ENCODE data around the gene RASGRF1.
A peak's percentile ranks its signal among the peaks of the same experiment; 100 is the strongest.

The RASGRF1 gene

DNA sequence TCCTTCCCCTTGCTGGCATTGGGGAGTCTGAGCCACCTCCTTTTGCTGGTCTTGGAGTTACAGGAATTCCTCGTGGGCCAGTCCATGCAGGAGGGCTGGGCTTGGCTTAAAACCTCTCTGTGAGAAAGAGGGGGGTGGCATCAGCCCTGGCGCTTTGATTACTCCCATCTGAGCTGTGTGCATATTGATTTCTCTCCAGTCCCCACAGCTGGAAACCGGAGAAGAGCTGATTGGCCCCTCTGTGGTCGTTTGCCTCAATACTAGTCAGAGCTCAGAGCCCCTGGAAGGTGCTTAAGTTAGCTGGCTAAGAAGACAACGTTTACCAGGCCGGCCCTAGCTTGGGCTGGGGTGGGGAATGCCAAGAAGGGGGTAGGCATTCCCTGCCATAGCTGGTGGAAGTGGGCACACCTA, 4.0 kb upstream of the RASGRF1 start:
- no peak for DNase-seq (ENCODE audit: low read depth, low spot score)

DNA sequence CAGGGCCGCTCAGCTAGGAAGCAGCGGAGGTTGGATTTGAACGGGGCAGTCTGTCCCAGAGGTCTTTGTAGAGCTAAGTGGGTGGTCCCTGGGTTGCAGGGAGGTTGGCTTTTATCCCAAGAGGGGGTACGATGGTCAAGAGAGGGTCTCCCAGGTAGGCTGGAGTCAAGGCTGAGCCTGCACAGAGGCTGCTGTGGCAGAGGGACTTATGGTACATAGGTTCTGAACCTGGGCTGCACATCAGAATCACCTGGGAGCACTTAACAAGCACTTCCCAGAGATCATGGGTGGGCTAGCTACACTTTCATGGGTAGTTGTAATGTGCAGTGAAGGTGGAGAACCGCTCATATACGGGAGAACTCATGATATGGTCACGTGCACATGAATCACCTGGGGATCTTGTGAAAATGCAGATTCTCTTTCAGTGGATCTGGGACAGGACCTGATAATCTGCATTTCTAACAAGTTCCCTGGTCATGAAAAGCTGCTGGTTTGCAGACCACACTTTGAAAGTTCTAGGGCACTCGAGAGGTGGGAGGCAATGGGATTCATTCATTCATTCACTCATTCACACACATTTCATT, 2.9 kb upstream of the RASGRF1 start:
- no peak for DNase-seq (ENCODE audit: low read depth, low spot score)

DNA sequence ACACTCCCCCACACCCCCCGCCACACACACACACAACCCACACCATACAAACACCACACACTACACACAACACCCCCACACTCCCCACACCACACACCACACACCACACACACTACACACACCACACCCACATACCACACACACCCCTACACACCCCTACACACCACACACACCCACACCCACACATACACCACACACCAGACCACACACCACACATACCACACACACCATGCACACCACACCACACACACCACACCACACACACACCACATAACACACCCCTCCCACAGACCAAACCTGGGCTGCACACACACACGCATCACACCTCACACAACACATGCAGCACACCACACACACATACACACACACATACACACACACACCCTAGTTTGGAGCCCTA, 1.8 kb upstream of the RASGRF1 start:
- no peak for DNase-seq (ENCODE audit: low read depth, low spot score)

DNA sequence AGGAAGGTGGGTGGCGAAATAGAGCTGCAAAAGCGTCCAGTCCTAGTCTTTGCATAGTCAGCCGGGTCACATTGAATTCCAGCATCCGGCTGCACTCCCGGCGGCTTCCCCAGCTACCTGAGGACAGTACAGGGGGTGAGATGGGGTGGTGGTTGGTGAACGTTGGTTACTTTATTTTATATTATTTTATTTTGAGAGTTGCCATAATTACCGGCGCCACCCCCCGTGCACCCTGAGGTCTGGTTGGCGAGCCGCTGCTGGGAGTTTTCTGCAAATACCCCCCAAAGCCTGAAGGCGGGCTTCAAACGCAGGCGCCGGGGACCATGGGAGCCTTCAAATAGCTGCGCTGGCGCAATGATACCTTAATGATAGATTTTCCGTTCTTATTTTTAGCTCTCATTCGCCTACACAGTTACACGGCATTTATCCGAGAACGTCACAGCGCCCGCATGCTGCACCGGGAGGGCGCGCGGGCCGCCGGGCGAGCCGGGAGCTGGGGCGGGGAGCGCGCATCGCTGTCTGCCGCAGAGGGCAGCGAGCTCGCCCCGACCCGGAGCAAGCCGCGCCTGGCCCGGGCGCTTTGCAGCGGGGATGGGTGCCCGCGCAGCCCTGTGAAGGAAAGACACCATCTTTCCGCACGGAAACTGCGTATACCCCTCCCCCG, 756 bp upstream of the RASGRF1 start:
- DNase-seq (ENCODE audit: low read depth, low spot score): peak; percentile 31

DNA sequence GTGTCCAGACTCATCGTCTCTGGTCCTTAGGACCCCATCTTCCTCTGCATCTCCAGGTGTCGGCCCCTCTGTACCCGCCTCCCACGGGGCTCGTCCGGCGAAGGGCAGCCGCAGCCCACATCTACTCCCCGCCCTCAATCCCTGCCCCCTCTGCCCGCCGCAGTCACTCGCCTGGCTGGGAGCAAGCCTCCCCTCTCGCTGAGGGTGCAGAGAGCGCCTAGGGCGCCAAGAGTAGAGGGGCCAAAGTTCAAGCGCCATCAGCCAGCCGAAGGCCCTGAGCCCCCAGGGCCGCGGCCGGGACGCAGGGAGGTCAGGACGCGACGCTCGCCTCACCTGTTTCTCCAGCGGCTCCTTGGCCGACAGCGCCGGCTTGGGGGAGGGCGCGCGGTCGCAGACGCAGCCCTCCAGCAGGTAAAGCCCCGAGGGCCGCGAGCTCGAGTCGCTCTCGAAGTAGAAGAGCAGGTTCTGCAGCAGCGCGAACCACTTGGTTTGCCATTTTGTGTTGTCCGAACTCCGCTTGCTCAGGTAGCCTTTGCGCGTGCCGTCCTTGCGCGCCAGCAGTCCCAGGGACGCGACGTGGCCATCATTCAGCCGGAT, 592 bp downstream of the RASGRF1 start:
- no peak for DNase-seq (ENCODE audit: low read depth, low spot score)

DNA sequence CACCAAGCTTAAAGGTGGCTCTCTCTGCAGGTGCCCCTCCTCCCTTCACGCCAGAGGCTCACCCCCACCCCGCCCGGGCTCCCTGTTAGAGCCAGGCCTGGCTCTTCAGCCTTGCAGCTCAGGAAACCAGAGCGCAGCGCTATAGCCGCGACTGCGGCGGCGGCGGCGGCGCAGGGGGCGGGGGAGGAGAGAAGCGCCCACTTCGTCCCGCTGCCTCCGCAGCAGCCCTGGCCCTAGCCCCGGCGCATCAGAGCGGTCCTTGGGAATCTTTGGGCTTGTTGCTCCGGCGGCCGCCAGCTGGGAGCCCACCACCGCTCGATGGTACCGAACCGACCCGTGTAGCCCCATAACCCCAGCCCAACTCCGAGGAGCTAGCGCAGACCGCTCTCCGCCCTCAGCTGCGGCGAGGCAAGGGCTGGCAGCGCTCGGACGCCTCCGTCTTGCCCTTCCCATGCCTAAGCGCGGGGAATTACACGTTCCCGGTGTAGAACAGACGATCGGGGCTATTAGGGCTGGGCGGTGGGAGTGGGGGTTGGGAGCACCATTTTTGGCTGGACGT, 1.2 kb downstream of the RASGRF1 start:
- peak; percentile 8 for DNase-seq (ENCODE audit: low read depth, low spot score)

DNA sequence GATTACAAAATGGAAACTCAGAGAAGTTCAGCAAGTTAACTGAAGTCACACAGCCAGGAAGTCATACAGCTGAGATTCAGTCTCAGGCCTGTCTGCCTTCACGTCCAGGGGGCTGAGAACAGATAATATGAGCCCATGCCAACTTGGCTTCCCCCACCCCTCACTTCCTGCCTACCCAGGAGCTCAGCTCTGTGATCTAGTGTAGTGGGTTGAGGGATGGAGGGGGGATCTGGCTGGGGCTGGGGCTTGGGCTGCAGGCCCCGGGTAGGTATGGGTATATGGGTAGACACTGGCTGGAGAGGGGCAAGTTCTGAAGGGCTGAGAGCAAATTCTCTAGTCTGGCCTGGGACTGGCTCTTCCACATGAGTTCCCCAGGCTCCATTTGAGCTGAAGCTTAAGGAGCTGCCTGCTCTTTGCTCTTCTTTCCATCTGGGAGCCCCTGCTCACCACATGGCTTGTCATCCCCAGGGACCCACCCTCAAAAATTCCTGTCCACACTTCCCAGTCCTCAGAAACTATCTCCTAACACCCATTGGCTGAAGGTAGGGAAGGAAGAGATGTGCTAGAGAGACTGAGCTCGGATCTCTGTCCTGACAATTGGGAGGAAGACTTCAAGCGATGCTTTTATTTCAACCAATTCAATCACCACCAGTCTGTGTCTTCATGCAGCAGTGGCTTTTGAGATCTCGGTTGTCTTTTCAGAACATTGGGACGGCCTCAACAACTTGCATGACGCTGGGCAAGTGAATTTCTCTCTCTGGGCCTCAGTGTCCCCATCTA, 2.0 kb downstream of the RASGRF1 start:
- no peak for DNase-seq (ENCODE audit: low read depth, low spot score)

DNA sequence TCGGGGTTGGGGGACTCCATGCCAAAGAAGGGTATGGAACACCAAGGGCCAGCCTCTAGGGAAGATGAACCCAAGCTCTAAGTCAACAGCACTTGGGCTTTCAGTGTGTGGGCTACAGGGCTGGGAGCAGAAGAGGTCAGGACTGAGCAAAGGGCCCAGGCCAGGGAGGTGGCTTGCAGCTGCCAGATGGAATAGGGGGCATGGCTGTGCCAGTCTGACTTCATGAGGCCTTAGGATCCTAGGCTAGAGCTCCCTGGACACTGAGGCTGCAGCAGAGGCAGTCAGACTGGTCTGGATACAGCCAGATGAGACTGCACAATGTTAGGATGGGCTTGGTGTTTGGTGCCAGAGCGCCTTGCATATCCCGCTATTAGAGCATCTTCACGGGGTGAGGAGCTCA, 3.8 kb downstream of the RASGRF1 start:
- no peak for DNase-seq (ENCODE audit: low read depth, low spot score)

DNA sequence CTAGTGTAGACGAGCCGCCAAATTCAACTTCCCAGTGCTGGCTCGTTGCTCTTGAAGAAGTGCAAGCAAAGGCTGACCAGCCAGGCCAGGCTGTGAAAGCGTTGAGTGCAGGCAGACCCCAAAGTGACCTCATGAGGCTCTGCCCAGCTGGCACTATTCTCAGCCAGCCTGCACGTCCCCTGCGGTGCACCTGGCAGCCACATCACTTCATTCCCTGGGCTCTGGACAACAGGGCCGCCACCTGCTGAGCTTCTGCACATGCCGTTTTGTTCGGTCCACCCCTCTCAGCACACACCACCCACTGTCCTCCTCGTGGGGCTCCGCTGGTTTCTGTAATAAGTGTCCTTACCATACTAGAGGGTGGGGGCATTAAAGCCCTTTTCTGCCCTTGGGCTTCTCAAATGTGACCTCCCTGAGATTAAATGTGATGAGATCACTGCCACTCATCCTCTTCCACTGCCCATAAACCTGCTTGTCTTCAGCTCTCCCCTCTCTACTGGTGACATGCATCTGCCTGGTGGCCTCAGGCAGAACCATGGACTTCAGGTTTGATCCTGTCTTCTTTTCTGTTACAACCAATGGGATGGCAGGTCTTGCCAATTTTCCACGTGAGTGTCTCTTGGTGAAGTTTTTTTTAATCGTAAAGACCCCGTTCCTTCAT, 6.1 kb downstream of the RASGRF1 start:
- DNase-seq (ENCODE audit: low read depth, low spot score): no peak

DNA sequence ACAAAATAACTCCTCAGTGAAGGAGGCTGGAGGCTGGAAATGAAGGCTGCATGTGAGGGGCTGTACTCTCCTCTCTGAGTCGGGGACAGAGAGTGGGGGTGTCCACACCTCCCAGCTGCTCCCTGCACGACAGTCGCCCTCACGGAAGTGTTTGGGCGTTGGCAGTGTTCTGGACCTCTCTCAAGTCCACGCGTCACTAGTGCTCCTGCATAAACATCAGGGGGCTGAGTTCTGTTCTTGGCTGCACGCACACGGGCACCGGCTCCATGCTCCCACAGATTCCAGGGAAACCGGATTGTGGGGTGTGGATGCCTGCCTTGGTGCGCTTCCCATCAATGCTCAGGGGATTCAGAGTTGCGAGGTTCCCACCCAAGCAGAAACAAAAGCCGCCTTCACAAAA, 7.4 kb downstream of the RASGRF1 start:
- DNase-seq (ENCODE audit: low read depth, low spot score): no peak

DNA sequence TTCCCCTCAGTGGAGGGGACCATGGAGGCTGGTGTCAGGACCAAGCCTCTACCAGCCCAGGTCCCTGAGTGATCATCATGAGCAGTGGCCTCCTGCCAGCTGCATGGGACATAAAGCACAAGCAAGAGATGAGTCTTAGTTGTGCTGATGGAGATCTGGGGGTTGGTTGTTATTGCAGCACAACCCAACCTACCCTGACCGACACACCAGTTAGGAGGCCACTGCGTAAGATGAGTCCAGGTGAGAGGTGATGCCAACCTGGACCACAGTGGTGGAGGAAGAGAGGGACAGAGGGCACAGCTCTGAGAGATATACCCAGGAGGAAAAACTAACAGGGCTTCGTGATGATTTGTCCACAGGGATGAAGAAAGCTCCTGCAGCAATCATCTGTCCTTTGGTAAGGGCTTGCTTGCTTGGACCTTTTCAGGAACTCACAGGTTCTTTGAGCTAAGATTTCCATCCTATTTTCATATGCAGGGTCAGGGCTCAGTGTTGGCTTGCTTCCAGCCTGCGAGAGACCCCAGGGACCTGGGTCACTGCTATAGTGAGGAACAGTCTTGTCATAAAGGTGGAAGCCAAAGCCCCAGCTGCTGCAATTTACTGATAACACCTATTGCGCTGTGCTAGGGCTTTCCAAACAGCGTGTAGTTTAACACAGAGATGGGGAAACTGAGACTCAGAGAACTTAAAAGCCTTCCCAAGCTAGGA, 8.1 kb downstream of the RASGRF1 start:
- DNase-seq (ENCODE audit: low read depth, low spot score): no peak

DNA sequence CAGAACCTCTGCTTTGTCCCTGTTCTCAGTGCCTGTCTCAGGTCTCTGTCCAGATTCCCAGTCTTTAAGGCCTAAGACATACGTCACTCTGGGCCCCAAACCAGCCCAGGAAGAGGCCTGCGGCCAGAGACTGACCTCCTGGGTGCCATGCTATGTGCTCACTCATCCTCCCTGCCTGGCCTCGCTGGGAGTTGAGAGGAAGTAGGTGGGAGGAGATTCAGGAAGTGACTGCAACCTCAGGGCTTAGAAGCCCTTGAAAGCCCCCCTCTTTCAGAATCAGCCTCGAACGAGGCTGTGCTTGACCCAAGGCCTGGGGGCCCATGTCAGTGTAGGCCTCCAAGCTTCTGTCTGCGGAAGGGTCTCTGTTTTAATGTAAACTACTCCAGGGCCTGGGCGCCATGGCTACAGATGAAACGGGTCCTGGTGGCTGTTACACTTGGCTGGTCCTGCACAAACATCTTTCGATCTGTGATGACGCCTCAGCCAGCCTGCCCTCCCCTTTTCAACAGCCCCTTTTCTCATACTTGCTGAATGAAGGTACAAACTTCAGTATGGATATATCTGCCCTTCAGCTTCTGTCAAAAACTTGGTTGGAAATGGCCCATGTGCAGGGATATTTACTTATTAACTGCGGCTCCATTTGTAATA, 11.7 kb downstream of the RASGRF1 start:
- no peak for DNase-seq (ENCODE audit: low read depth, low spot score)

DNA sequence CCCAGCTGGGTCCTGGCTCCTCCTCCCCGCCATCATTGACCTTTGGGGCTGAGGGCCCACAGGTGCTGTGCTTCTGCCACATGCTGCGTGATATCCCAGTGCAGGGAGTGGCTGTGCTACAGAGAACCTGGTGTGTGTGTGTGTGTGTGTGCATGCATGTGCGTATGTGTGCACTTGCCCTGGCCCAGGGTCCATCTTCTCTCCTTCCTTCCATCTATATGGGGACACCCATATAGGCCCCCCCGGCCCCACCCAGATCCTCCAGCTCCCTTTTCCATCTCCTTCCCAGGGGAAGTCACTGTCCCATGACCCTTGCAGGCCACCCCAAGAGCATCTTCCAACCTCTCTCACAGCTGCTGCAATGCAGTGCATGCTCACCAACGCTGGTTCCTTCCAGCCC, 12.6 kb downstream of the RASGRF1 start:
- no peak for DNase-seq (ENCODE audit: low read depth, low spot score)

DNA sequence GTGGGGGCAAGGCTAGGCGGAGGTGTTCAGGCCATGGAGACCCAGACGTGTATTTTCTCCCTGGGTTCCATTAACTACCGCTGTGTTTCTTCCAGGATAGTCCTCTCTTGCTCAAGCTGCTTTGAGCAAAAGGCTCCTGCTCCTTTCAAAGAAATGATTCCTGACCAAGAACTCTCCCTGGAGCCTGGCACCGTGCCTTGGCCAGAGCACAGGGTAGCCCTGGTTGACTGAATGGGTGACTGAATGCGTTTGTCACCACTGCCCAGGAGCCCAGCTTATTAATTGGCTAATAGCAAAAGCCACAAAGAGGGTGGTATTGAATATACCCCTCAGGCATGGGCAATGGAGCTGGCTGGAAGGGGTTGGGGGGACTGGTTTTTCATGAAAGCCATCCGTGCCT, 13.9 kb downstream of the RASGRF1 start:
- no peak for DNase-seq (ENCODE audit: low read depth, low spot score)

DNA sequence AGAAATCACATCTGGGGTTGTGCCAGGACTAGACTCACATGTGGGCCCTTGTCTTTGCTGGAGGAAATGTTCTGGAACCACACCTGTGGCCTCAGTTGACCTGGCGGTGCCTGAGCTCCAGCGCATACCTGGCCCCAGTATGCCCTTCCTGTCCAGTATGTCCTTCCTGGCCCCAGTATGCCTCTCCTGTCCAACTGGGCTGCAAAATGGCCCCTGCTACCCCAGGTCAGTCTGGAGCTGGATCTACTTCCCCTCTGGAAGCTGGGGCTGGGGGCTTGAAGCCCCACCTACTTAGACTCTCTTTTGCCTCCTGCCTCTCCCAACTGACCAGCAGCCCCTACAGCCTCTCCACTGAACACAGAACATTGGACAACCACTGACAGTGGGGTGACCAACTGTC, 15.3 kb downstream of the RASGRF1 start:
- DNase-seq (ENCODE audit: low read depth, low spot score): no peak

DNA sequence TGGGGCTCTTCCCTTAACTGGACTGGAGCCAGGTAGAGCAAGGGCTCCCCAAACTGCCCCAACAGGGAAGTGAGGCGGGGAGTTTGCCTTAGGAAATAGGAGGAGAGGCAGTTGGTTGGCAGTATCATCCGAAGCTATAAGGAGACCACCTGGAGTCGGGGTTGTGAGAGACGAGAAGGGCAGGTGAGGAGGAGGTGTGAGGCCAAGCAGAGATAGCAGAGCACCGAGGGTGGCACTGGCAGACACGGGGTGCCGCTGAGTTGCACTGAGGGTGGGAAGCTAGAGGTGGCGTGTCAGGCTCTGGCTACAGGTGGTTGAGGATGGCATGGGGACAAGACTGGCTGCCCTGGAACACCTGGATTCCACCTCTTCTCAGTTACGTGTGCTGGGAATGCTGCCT, 17.2 kb downstream of the RASGRF1 start:
- DNase-seq (ENCODE audit: low read depth, low spot score): no peak

DNA sequence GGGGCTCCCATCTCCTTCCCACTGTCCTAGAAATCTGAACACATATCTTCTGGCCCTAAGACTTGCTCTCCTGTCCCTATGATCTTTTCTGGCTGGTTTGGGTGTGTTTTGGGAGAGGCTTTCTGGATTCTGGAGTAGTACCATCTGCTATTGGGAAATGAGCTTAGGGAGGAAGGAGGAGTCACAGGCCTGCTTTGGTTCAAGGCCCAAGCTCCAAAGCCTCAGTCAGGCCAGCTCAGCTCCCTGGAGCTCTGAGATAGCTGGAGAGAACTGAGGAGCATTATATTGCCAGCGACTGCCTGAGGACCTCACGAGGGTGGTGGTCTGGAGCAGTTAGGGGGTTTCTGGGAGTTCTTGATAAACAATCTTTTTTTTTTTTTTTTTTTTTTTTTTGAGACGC, 18.7 kb downstream of the RASGRF1 start:
- DNase-seq (ENCODE audit: low read depth, low spot score): no peak

DNA sequence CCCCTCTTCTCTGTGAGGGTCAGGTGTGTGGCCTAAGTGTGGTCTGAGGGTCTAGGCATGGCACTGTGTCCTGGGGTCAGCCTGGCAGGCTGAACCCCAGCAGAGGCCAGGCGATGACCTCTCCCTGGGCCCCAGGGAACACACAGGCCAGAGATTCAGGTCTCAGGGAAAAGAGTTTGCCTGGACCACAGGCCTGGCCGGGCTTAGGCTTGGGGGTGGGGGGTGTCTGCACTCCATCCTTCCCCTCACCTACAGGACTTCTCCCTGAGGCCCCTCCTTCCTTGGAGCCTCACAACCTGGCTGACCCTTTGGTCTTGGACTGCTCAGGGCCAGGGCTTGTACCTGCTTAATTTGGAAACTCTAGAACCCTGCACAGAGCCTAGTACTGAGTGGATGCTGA, 21.8 kb downstream of the RASGRF1 start:
- DNase-seq (ENCODE audit: low read depth, low spot score): no peak

DNA sequence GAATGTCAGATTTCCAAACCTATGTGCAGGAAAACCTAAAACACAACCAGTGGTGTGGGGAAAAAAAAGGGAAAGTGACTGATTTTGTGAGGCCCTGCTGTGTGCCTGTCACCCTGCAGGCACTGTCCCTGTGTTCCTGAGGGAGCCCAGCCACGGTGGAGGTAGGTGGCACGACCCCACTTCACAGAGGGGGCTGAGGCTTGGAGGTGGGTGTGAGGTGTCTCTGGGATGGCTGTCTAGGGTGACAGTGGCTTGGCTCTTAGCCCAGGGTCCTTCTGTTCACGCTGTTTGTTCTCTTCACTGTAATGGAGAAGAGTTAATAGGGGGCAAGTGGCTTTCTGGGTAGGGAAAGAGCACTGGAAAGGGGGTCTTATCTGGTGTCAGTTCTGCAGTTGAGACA, 22.6 kb downstream of the RASGRF1 start:
- no peak for DNase-seq (ENCODE audit: low read depth, low spot score)

DNA sequence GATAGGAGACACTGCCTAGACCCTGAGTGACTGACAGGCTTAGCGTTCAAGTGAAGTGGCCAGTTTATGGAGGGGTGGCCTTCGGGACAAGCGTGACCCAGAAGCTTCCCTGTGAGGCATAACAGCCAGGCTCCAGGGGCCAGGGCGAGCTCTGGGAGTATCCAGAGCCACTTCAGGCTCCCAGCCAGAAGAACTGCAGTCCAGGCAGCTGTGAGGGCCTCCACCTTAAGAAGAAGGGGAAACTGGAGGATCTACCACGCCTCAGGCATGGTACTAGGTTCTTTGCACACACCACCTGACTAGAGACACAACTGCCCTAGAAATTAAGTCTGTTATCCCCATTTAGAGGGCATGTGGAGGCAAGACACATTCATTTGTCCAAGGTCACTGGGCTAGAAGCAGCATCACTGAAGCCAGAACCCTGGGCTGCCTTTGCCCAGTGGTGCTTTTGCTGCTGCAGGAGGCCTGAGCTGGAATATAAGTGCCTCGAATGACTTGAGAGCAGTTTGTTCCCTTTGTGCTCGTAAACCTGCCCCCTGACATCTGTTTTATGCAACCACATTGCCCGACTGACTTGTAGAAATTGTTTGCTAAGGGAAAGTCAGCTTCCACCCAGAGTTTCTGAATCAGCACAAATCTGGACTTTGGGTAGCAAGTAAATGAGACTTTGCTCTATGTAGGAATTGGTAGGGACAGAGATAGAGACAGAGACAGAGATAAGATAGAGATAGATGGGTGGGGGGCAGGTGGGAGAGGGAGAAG, 23.3 kb downstream of the RASGRF1 start:
- DNase-seq (ENCODE audit: low read depth, low spot score): no peak
